Skeletal muscle cell (primary cell): Measurements from ENCODE around the gene H6PD.

Experiments used
- DNase-seq: peaks from one replicate; pipeline ENCODE4 v3.0.0-alpha.2; 2010; ENCODE audit warnings: low read depth
- H3K4me3 ChIP-seq: 2 replicates; pipeline ENCODE4 v1.5.1; 2011; ENCODE audit warnings: low read depth, mild to moderate bottlenecking, control low read depth, low read length, moderate library complexity

Gene H6PD

GRCh38 chr1:9238550-9238949 lies 4.0 kb downstream of the H6PD start:
- no peak for DNase-seq
- no peak overlapping the region for H3K4me3 ChIP-seq

- H3K4me3 ChIP-seq = peak overlapping the region; percentile 15
- peak; percentile 91 for DNase-seq
Measured at GRCh38 chr1:9239622-9240401, 5.2 kb downstream of the H6PD start.

- H3K4me3 ChIP-seq = no peak overlapping the region
- DNase-seq = no peak
Measured at GRCh38 chr1:9240914-9241820, 6.6 kb downstream of the H6PD start.

- no peak for DNase-seq
- H3K4me3 ChIP-seq = no peak overlapping the region
Measured at GRCh38 chr1:9241891-9242290, 7.3 kb downstream of the H6PD start.

GRCh38 chr1:9242338-9242969 lies 7.9 kb downstream of the H6PD start:
- H3K4me3 ChIP-seq = no peak overlapping the region
- no peak for DNase-seq

- no peak overlapping the region for H3K4me3 ChIP-seq
- no peak for DNase-seq
Measured at GRCh38 chr1:9243066-9243739, 8.6 kb downstream of the H6PD start.

GRCh38 chr1:9244501-9245229 lies 10.1 kb downstream of the H6PD start:
- no peak overlapping the region for H3K4me3 ChIP-seq
- no peak for DNase-seq

- no peak overlapping the region for H3K4me3 ChIP-seq
- DNase-seq = no peak
Measured at GRCh38 chr1:9245230-9245619, 10.7 kb downstream of the H6PD start.

- DNase-seq = no peak
- H3K4me3 ChIP-seq = no peak overlapping the region
Measured at GRCh38 chr1:9245661-9246060, 11.1 kb downstream of the H6PD start.

- no peak for DNase-seq
- H3K4me3 ChIP-seq = no peak overlapping the region
Measured at GRCh38 chr1:9246215-9246614, 11.6 kb downstream of the H6PD start.

GRCh38 chr1:9246841-9247785 lies 12.5 kb downstream of the H6PD start:
- no peak overlapping the region for H3K4me3 ChIP-seq
- DNase-seq = no peak

- no peak overlapping the region for H3K4me3 ChIP-seq
- DNase-seq = no peak
Measured at GRCh38 chr1:9247894-9248293, 13.3 kb downstream of the H6PD start.

- no peak overlapping the region for H3K4me3 ChIP-seq
- no peak for DNase-seq
Measured at GRCh38 chr1:9248341-9249262, 14.0 kb downstream of the H6PD start.

- no peak for DNase-seq
- no peak overlapping the region for H3K4me3 ChIP-seq
Measured at GRCh38 chr1:9249263-9249533, 14.6 kb downstream of the H6PD start.

- H3K4me3 ChIP-seq = no peak overlapping the region
- no peak for DNase-seq
Measured at GRCh38 chr1:9249534-9250410, 15.2 kb downstream of the H6PD start.
